Embryonic facial prominence (tissue), 1 donor: ENCODE data around the gene CASP3.
"Not testable (repeated sequence)": the region's sequence is repeated elsewhere in the genome, so short reads cannot be mapped to it uniquely, and the experiment has no call there.

Experiments used
- DNase-seq: peaks from one replicate; pipeline ENCODE4 v3.0.0-alpha.2; 2016; ENCODE audit errors: extremely low spot score

The CASP3 gene

GRCh38 chr4:184596617-184597185 is 52.5 kb downstream of the CASP3 start:
- no peak for DNase-seq

GRCh38 chr4:184596044-184596616 is 53.1 kb downstream of the CASP3 start:
- no peak for DNase-seq

DNA sequence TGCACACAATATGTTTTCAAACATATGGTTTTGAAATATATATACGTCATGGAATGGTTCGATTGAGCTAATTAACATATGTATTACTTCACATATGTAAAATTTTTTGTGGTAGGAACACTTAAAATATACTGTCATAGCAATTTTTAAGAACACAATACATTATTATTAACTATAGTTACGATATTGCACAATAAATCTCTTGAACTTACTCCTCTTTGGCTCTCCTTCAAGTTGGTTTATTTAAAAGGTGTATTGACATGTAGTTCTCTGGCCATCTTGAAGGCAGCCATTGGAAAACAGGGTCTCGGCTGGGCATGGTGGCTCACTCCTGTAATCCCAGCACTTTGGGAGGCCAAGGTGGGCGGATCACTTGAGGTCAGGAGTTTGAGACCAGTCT is 53.8 kb downstream of the CASP3 start:
- DNase-seq = no peak

DNA sequence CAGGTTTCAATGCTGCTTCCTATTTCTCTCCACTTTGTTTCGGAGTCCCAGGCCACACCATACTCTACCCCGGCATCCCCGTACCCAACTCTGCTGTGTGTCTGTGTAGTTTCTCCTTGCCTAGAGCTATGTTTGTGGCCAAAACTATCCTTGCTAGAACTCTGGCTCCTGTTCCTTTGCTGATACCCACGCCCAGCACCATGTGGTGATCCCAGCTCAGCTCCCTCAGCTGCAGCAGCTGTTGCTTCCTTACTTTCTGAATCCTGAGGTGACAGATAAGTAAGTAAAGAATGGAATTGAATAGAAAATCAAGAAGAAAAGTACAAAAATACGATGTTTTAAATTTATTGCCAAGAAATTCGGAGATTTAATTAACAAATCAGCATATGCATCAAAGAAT is 55.8 kb downstream of the CASP3 start:
- no peak for DNase-seq

- not testable (repeated sequence) for DNase-seq
Measured at GRCh38 chr4:184591747-184592270, 57.4 kb downstream of the CASP3 start.

DNA sequence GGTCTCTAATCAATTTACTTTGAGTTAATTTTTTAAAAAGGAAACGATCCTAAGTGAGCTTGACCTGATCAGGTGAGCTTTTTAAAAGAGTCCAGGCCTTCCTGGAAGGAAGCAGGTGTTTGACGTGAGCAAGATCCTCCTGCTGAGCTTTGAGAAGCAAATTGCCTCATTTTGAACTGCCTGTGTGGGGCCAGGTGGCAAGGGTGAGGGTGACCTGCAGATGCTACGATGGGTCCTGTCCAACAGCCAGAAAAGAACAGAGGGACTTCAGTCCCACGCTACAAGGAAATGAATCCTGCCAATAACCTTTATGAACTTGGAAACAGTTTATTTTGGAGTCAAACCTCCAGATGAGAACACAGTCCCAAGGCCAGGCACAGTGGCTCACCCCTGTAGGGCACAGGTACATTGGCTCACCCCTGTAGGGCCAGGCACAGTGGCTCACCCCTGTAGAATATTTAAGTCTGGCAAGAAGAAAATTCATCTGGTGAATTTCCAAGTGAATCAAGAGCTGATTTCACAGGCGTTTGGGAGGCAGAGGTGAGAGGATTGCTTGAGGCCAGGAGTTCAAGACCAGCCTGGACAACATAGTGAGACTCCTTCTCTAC is 58.1 kb downstream of the CASP3 start:
- DNase-seq = no peak

DNA sequence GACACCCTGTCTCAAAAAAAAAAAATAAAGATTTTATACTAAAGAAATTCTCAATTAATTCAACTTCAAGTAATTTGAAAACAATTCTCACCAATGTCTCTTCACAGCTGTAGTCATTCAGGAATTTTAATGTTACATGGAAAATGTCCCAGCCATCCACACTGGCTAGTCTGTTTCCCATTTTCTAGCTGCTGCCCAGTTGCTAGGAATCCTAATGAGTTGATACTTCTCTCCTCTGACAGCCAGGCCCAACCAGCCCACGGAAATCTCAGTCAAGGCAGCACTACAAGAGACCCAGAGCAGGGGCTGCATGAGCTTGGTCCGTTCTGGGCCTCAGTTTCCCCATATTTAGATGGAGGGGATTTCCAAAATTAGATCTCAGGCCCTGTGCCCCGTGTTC is 59.1 kb downstream of the CASP3 start:
- no peak for DNase-seq

DNA sequence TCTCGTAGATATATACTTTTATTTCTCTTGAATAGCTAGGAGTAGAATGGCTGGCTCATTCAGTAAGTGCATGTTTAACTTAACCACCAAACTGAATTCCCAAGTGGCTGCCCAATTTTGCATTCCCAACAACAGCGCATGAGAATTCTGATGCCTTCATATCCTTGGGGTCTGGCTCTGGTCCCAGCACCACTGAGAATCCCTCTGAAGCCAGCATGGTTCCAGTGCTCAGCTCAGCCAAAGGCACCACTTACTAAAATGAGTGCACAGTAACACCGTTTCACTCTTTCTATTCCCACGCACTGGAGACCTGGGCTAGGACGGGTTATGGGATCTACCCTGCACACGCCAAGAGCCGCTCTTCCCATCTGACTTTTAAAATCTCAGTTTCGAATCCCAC is 60.4 kb downstream of the CASP3 start:
- no peak for DNase-seq

DNA sequence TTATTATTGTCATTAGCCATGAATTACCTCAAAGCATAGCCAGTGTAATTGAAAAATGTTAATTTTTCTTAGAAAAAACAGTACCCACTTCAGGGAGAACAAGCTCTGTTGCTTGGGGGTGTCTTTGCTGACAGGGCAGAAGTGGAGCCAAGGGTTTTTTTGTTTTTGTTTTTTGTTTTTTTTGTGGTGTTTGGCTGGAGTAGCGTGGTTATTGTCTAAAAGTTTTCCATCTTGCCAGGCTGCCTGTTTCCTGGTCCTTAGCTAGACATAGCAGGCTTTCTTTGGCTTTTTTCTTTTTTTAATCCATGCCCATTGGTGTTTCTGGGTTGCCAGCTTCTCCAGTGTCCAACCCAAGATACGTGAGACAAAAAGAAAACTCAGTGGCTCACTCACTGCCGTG is 61.5 kb downstream of the CASP3 start:
- DNase-seq = no peak

GRCh38 chr4:184587221-184587620 is 62.0 kb downstream of the CASP3 start:
- DNase-seq = no peak

DNA sequence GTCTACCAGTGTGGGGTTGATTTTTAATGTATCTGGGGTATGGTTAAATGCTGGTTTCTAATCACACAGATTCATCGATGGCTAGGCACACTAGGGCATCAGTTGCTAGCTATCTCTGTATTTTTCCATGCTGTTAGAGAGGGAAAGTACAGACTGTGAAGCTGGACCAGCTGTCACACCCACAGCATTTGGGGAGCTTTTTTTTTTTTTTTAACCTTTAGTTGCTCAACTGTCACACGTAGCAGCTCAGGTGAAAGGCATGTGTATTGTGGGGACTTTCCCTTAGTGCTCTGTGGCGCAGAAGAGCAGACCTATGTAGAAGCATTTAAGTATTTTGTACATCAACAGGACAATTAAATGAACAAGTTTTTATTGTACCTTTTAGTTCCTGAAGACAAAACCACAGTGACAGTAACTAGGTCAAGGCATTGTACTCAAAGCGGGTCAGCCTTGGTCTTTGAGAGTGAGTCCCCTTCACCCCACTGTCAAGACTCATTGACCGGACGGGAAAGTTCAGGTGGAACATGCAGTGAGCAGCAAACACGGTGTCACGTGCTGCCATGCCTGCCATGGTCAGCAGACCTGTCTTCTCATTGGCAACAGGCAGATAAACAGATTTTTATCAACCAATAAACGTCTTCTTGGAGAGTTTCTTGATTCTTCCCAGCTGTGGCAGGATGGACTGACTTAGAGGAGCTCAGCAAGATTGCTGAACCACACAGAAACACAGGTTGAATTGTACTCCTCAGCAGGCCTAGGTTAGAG is 65.3 kb downstream of the CASP3 start:
- no peak for DNase-seq
